Right atrium auricular region (tissue), 2 donors: ENCODE results near the gene CARS2. TPM values are rescaled to one million over a fixed set of nuclear protein-coding genes. Genes with fewer than 3 reads are reported as not detected.

Source experiments
- DNase-seq: peaks from one replicate; pipeline ENCODE4 v3.0.0-alpha.2; 2019; ENCODE audit warnings: low spot score
- H3K27ac ChIP-seq, 2 donors: fragments of 200-600 bp; sonication (generic); 1 replicate in 1 of 2; 2 replicates in 1 of 2; pipeline ENCODE4 v1.5.1; 2016 to 2019
- H3K27me3 ChIP-seq, 2 donors: fragments of 200-600 bp; sonication (generic); one replicate each; pipeline versions ENCODE4 v1.5.1 to v1.6.0; 2017 to 2019
- H3K36me3 ChIP-seq: fragments of 200-600 bp; sonication (generic); one replicate; pipeline ENCODE4 v1.5.1; 2016
- H3K4me1 ChIP-seq, 2 donors: fragments of 200-600 bp; sonication (generic); one replicate each; pipeline versions ENCODE4 v1.5.1 to v1.6.0; 2017 to 2019
- H3K4me3 ChIP-seq, 2 donors: fragments of 200-600 bp; sonication (generic); 1 replicate in 1 of 2; 2 replicates in 1 of 2; pipeline ENCODE4 v1.5.1; 2017 to 2019; ENCODE audit warnings: mild to moderate bottlenecking in 1 of 2, moderate library complexity in 1 of 2
- H3K9me3 ChIP-seq, 2 donors: fragments of 200-600 bp; sonication (generic); one replicate each; pipeline ENCODE4 v1.5.1; 2019
- total RNA-seq, 2 donors: library from RNA; depleted of rRNA; stranded (reverse); fragments of >200 nt; gene quantifications; one replicate each; pipeline ENCODE4 v1.1.0, GENCODE V29; 2016
- TF ChIP-seq, protein P1 (sequence below), 2 donors: fragments of 200-600 bp; sonication (generic); IDR thresholded peaks; one replicate each; pipeline ENCODE4 v1.5.1; 2019; ENCODE audit warnings: antibody characterized with exemption in 2 of 2

CARS2 gene
- total RNA-seq, 2 donors from 2014 or later, result 28.5 to 30.7 TPM

DNA sequence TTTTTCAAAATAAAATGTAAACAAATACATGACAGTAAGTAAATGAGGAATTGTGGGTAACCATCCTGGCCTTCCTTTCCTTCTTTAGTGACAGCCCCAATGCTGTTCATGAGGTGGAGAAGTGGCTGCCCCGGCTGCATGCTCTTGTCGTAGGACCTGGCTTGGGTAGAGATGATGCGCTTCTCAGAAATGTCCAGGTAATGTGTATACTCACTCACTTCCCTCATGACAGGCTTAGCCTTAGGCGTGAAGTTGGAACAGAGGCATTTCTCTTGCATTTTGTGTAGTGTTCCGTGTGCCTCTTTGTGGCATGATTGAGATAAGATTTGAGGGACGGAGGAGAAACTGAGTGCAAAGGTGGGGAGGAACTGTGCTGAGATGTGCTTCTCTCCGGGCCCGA lies 78.6 kb downstream of the CARS2 start:
- Histone ChIP-seq H3K9me3 (no peaks in the 10 kb centered on the region), H3K36me3 (peaks cover 35% of the 10 kb centered on the region), H3K27ac (no peak overlapping the region), H3K4me3 (no peak overlapping the region), H3K27me3 (no peaks in the 10 kb centered on the region), H3K4me1 (peaks cover 0 to 18% of the 10 kb centered on the region in 2 donors)
- TF ChIP-seq, protein P1, sequence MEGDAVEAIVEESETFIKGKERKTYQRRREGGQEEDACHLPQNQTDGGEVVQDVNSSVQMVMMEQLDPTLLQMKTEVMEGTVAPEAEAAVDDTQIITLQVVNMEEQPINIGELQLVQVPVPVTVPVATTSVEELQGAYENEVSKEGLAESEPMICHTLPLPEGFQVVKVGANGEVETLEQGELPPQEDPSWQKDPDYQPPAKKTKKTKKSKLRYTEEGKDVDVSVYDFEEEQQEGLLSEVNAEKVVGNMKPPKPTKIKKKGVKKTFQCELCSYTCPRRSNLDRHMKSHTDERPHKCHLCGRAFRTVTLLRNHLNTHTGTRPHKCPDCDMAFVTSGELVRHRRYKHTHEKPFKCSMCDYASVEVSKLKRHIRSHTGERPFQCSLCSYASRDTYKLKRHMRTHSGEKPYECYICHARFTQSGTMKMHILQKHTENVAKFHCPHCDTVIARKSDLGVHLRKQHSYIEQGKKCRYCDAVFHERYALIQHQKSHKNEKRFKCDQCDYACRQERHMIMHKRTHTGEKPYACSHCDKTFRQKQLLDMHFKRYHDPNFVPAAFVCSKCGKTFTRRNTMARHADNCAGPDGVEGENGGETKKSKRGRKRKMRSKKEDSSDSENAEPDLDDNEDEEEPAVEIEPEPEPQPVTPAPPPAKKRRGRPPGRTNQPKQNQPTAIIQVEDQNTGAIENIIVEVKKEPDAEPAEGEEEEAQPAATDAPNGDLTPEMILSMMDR (IDR thresholded peaks at IDR 0.05), result no peak
- DNase-seq, result no peak

DNA sequence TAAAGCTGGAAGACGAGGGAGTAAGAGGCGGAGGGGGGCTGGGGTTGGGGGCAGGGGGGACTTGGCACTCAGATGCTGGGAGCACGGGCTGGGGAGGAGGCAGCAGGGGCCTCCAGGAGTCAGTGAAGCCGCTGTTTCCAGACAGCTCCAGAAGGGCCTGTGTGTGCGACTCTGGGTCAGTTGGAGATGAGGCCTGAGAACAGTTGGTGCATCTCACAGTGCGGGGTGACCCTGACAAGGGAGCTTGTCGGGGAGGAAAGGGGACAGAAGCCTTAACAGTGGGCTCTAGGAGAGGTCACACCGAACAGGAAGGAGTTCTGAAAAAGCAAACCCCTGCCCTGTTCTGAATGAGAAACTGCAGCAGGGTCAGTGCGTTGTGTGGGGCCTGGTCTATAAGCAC lies 79.4 kb downstream of the CARS2 start:
- Histone ChIP-seq H3K4me1 (peaks cover 0 to 18% of the 10 kb centered on the region in 2 donors), H3K27me3 (no peaks in the 10 kb centered on the region), H3K4me3 (no peak overlapping the region), H3K36me3 (peaks cover 39% of the 10 kb centered on the region), H3K27ac (no peak overlapping the region), H3K9me3 (no peaks in the 10 kb centered on the region)
- no peak for DNase-seq
- TF ChIP-seq, protein P1 (IDR thresholded peaks at IDR 0.05), result no peak

DNA sequence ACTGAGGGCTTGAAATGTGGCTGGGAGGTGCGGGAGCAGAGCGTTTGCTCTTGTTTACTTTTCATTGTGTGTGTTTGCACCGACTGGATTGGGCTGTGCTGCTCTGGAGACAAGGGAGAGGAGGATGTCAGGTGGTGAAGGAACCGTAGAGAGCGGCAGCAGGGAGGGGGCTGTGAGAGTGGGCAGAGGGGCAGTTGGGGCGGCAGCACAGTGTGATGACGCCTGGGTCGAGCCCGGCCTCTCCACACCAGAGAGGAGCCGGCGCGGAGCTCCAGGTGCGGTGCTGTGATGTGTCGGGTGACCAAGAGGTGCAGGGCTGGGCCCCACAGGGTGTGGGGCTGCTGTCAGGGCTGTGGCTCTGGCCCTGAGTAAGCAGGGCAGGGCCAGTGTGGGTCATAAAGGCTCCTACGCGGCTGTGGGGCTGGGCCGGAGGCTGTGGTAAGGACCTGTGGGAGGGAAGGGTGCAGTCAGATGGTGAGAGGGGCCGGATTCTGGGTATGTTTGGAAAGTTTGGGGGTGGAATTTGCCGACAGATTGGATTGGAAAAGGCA lies 80.1 kb downstream of the CARS2 start:
- TF ChIP-seq, protein P1 (IDR thresholded peaks at IDR 0.05), result no peak
- Histone ChIP-seq H3K4me3 (no peak overlapping the region), H3K36me3 (peaks cover 35% of the 10 kb centered on the region), H3K27ac (no peak overlapping the region), H3K4me1 (peaks cover 0 to 18% of the 10 kb centered on the region in 2 donors), H3K27me3 (no peaks in the 10 kb centered on the region), H3K9me3 (no peaks in the 10 kb centered on the region)
- no peak for DNase-seq

DNA sequence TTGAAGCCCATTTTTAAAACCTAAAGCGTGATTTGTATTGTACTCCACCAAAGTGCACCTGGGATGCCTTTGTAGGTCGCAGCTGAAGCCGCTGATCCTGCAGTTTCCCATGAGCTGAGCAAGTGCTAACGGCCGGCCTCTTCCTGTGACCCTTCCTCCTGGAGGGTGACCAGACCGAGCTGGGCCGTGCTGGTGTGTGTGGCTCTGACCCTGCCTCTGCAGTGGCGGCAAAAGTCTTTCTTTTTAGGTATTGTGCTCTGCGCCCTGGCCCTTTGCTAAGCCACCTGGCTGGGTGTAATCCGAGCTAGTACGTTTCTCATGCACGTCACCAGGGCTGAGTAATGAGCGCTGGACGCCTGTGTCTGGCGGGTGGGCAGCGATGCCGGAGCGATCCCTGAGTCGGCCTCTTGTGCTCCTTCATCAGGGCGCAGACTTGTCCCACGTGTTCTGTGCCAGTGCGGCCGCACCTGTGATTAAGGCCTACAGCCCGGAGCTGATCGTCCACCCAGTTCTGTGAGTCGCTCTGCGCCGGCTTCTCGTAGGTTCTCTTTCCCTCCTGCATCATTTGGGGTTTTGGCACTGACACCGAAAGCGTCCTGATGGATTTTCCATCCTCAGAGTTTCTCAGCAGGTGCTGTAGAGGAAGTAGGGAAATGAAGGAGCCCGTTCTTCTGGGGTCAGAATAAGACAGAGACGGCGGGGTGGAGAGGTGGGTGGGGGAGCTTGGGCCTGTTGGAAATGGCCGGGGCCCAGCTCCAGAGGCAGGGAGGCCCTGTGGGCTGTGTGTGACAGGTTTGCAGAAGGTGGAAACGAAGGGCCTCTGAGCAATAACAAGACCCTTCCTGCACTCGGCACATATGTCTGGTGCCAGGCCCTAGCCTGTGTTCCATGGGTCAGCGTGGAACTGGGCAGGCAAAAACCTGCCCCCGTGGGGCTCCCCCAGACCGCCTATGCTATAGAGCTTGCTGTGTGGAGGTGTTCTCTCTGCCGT lies 80.9 kb downstream of the CARS2 start:
- H3K36me3 ChIP-seq, result peaks cover 32% of the 10 kb centered on the region

DNA sequence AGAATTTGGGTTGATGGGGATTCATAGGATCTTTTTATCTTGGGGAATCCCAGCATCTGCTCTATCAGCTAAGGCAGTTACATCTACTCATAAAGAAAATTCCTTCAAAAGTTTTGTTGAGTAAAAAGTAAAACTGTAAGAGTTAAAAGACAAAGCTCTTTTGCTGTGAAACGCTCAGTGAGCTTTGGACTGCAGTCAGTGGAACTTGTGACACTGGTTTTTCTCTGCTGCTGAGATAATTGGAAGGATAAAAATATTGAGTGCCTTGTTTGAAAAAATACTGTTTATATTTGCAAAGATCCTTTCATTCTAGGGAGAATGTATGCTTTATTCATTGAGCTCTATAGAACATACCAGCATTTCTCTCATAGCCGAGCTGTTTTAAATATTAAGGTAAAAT lies 85.3 kb downstream of the CARS2 start:
- no peaks in the 10 kb centered on the region for H3K9me3 ChIP-seq
- no peak overlapping the region for H3K27ac ChIP-seq
- peaks cover 0 to 29% of the 10 kb centered on the region in 2 donors for H3K4me1 ChIP-seq
- peaks cover 27% of the 10 kb centered on the region for H3K36me3 ChIP-seq
- TF ChIP-seq, protein P1 (IDR thresholded peaks at IDR 0.05), result no peak
- no peak for DNase-seq
- no peaks in the 10 kb centered on the region for H3K27me3 ChIP-seq
- no peak overlapping the region for H3K4me3 ChIP-seq

More for the DNA sequence above, 80.9 kb downstream of the CARS2 start:
- Histone ChIP-seq H3K9me3 (no peaks in the 10 kb centered on the region), H3K4me3 (no peak overlapping the region), H3K27me3 (no peaks in the 10 kb centered on the region), H3K27ac (no peak overlapping the region), H3K4me1 (peaks cover 0 to 18% of the 10 kb centered on the region in 2 donors)
- DNase-seq, result no peak
- TF ChIP-seq, protein P1 (IDR thresholded peaks at IDR 0.05), result no peak
